ENCODE measurements around the gene UNKL.
"Not testable (repeated sequence)": the region's sequence is repeated elsewhere in the genome, so short reads cannot be mapped to it uniquely, and the experiment has no call there.

UNKL gene

DNA sequence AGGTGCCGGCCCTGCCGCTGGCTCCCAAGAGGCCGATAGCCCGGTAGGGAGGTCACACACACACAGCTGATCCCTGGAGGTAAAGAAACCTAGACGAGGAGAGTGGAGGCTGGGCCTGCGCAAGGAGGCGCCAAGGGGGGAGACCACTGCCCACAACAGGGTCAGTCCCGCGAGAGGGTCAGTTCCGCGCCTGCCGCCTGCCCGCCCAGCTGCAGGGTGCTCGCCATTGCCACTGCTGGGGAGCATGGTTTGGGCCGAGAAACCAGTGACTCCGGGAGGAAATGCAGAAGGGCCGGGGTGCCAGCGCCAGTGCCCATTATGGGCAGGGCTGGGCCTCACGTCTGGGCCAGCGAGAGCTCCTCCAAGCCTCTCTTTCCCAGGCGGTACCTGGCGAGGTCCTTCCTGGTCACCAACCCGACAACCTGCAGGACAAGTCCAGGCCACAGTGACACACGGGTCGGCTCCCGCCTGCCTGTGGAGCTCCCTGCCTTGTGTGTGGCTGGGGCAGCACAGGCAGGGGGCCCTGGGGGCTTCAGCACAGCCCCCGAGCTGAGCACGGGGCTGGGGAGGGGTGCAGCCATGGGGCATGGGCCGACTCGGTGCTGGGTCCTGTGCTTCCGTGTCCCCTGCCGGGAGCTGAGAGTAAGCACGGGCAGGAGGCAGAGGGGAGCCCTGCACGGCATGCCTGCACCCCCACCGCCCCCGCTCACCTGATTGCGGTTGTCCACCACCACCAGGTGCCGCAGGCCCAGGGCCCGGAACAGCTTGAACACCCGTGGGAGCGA lies 32.0 kb upstream of the UNKL start:
- in situ Hi-C loops (cut with MboI; ENCODE audit: low sequenced_read_pairs) = no loop called here

DNA sequence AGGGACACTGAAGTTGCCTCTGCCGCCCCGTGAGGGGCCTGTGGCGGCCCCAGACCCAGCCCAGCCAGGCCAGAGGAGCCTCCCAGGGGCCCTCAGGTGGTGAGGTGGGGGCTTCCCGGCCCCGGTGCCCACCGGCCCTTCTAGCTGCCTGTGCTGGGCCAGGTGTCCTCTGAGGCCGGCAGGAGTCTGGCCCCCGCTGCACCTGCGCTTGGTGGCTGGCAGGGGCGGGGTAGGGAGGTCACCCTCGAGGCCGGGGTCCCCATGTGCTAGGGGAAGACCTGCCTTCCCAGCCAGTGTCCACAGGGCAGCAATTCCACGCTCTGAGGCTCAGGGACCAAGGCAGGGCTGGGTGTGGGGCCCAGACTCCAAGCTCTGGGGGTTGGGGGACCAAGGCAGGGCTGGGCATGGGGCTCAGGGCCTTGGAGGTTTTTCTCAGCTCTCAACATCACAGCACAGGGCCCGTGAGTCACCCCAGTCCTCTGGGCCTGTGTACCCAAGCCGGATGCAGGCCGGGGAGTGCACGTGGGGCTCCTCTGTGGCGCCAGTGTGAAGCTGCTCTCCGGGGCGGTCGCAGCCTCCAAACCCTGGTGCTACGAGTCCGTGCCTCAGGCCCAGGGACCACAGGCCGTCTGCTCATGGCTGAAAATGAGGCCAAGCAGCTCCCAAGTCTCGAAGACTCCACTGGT lies 31.2 kb upstream of the UNKL start:
- in situ Hi-C loops (cut with MboI; ENCODE audit: low sequenced_read_pairs) = no loop called here

DNA sequence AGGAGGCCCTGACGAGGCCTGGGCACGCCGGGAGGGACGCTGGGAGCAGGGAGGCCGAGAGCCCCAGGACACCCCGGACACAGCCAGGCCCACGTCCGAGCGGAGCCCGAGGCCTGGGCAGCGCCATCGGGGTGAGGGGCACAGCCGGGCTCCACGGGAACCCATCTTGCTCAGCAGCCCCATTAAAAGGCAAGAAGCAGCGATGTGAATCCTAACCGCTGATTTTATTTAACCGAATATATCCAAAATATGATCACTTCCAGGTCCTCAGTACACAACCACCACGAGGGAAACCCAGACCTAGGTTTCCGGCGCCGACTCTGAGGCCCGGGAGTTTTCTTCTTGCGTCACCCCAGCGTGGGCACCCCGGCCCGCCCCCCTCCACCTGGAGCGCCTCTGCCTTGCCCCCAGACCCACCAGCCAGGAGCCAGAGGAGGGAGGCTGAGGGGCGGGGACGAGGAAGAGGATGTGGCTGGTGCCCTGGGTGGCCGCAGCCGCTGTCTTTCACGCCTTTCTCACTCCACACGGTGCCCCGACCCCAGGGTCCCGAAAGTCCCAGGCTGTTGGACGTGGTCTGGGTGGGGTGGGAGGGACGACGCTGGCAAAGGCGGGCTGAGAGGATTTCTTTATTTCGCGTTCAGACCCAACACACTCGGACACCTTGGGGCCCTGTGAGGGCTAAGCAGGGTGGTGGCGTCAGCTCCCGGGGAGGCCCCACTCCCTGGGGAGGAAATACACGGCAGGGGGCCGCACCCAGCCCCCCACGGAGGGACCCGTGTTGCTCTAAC lies 30.4 kb upstream of the UNKL start:
- in situ Hi-C loops (cut with MboI; ENCODE audit: low sequenced_read_pairs) = no loop called here

DNA sequence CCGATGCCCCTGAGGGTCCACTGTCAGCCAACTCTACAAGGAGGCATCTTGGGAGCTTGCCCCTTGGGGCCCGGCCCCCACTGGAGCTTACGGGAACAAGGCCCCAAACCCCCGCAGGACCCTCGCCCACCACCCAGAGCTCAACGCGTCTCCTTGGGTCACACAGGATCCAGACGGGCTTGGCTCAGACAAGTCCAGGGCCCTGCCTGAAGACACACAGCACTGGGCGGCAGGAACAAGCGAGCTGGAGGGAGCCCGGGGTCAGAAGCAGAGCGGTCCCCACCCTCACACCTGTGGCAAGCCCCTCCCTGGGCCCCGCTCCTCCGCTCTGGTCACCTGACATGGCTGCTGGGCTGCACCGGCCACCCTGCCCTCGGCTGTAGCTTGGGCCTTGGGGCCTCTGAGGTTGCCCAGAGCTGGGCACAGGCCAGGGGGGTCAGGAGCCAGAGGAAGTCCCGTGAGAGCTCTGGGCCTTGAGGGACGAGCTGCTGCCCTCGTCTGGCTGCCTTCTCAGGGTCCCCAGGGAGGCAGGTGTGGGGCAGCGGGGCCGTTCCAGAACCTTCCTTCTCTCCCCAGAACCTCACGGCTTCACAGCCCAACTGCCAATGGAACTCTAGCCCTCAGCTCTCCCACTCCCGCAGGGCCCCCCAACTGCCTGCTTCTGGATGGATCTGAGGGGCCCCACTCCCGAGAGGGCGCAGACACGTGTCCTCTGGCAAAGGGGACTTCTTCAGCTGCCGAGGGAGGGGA lies 29.7 kb upstream of the UNKL start, which contains the start of gene CCDC154:
Gene CCDC154 (minus strand): TSS at position 577 of the 750 bp plus-strand sequence. CDS start 234 bp downstream, at position 343.
- in situ Hi-C loops (cut with MboI; ENCODE audit: low sequenced_read_pairs) = no loop called here

DNA sequence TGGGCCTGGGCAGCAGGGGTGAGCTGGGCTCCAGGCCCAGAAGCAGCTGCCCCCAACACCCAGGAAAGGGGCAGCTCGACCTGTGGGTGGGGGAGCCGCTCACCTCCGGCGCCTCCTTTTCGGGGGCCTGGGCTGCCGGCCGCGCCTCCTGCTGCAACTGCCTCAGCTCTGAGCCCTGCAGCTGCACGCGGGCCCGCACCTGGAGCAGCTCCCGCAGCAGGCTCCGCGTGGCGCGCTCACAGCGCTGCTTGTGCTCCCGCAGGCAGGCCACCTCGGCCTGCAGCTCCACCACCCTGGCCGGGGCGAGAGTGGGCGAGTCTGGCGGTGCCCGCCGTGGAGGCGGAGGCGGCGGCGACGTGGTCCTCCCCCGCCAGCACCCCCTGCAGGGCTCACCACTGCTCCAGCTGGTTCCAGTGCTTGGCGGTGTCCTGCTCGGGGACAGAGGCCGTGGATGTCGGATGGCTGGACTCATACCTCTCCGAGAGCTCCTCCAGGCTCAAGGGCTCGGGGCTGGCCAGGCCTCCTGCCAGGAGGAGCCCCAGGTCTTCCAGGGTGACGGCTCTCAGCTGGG lies 29.0 kb upstream of the UNKL start:
- in situ Hi-C loops (cut with MboI; ENCODE audit: low sequenced_read_pairs) = no loop called here

DNA sequence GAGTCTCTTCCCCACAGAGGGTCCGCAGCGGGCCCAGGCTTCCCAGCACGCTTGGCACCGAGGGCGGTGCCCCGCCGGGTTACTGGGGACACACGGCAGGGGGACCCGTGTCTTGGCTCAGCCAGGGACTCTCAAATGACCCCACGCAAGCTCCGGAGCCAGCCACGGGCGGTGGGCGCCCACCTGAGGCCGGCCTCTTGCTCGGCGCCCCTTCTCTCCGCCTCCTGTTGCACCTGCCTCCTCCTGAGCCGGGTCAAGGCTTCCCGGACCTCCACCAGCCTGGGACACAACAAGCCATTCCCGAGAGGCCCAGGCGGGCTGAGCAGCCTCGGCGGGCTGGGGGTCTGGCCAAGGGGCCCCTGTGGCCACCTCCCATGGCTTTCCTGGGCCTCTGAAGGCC lies 28.2 kb upstream of the UNKL start:
- in situ Hi-C loops (cut with MboI; ENCODE audit: low sequenced_read_pairs) = no loop called here

DNA sequence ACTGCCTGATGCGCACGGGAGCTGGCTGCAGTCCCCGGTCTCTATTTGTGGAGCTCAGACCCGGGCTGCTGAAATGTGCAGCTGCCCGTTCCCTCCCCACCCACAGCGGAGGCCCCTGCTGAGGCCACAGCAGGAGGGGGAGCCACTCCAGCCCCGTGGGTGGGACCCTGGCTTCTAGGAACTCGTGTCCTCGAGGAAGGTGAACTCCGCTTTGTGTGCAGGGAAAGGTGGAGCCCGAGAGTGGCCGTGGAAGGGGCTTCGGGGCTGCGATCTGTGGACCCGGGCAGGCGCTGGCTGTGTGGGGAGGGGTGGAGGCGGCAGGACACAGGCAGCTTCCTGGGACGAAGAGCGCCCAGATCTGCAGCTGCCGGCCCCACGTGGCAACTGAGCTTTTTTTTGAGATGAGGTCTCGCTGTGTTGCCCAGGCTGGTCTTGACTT lies 26.9 kb upstream of the UNKL start:
- in situ Hi-C loops (cut with MboI; ENCODE audit: low sequenced_read_pairs) = no loop called here

DNA sequence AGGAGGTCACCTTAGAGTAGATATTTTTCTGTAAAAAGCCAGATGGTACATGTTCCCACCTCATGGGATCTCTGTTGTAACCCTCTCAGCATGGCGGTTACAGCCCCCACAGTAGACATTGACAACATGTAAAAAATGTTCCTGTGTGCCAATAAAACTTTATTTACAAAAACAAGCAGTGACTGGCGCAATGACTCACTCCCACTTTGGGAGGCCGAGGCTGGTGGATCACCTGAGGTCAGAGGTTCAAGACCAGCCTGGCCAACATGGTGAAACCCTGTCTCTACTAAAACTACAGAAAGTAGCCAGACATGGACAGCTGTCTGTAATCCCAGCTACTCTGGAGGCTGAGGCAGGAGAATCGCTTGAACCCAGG lies 25.2 kb upstream of the UNKL start:
- in situ Hi-C loops (cut with MboI; ENCODE audit: low sequenced_read_pairs) = not testable (repeated sequence)

DNA sequence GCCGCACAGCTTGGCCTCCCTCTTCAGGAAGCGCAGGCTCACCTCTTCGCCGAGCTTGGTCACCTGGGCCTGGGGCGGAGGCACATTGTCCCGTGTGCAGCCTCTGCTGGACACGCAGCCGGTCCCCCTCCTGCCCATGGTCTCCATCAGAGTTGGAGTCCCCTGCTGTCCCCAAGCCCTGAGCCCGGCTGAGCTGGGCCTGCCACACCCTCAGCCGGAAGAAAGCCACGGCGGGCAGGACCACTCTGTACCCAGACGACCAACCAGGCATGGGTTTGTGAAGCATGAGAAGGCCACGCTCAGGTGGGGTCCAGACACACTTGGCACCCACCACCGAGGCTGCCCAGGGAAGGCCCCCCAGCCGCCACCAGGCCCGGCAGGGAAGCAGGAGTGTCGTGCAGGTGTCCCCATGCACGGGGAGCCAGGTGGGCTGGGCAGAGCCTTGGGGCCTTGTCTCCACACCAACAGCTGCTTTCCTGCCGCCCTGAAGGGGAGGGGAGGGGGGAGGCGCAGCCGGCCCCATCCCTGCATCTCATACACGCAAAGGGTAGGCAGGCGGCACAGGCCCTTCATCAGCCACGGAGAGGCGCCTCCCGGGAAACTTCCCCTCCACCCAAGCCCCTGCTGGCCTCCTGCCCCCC lies 24.7 kb upstream of the UNKL start:
- in situ Hi-C loops (cut with MboI; ENCODE audit: low sequenced_read_pairs) = no loop called here

DNA sequence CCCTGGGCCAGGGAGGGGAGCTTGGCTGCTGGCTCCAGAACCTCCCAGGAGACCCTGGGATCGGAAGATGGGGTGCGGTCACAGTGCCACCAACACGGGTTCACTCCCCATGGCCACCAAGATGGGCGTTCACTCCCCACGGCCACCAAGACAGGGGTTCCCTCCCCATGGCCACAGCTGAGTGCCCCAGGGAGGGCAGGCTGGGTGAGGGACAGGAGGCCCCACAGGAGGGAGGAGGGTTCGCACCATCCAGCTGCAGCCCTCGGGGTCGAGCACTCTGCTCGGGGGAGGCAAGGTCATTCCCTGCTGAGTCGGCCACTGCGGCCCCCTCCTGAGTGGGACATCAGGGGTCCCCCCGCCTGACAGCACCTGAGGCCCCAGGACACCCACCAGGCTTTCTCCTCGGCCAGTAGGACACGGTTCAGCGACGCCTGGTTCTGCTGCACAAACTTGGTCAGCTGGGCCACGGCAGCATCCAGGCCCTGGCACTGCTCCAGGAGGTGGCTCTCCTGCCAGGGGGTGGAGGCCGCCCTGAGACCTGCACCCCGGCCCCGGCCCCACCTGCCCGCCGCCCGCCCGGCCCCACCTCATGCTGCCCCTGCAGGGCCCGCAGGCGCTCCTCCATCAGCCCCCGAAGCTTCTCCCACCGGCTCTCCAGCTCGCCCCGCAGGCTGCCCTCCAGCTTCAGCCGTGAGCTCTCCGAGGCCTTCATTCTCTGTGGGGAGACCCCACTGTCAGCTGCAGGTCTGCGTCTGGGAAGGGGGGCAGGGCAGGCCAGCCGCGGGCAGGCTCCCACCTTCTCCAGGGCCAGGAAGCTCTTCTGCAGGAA lies 23.9 kb upstream of the UNKL start:
- in situ Hi-C loops (cut with MboI; ENCODE audit: low sequenced_read_pairs) = no loop called here

DNA sequence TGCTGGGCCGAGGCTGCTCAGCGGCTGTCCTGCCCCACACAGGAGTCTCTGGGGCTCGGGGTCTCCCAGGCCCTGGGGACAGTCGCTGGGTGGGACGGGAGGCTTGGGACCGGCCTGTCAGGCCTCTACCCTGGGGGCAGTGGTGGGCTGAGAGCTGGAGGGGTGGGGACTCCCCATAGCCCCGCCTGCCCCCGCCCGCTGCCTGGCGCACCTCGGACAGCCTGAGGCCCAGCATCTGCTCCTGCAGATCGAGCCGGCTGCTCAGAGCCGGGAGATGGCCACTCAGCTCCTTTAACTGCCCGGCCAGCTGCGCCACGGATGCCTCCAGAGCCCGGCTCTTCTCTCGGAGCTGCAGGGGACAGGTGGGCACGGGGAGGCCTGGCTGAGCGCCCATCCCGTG lies 23.1 kb upstream of the UNKL start:
- in situ Hi-C loops (cut with MboI; ENCODE audit: low sequenced_read_pairs) = no loop called here

DNA sequence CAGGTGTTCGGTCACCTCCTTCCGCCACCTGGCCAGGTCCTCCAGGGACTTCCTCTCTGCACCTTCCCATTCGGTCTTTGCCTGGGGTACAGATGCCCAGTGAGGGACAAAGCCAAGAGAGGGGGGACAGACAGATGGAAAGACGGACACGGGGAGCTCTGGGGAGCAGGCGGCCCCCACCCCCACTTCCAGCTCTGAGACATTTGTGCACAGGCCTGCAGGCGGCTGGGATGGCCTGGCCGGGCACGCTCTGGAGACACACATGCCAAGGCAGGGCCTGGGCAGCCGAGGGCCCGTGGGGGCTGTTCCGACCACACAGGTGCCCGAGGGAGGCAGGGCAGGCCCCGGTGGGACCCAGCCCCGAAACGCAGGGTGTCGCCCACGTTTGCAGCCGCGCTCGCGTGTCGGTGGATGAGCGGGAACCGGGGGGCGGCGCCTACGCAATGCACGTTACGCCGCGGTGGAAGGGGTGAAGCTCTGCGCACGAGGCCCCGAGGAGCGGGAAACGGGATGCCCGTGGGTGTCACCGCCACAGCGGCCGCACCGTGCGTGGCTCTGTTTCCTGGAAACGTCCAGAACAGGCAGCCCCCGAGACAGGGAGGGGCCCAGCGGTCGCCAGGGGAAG lies 22.3 kb upstream of the UNKL start:
- in situ Hi-C loops (cut with MboI; ENCODE audit: low sequenced_read_pairs) = no loop called here

DNA sequence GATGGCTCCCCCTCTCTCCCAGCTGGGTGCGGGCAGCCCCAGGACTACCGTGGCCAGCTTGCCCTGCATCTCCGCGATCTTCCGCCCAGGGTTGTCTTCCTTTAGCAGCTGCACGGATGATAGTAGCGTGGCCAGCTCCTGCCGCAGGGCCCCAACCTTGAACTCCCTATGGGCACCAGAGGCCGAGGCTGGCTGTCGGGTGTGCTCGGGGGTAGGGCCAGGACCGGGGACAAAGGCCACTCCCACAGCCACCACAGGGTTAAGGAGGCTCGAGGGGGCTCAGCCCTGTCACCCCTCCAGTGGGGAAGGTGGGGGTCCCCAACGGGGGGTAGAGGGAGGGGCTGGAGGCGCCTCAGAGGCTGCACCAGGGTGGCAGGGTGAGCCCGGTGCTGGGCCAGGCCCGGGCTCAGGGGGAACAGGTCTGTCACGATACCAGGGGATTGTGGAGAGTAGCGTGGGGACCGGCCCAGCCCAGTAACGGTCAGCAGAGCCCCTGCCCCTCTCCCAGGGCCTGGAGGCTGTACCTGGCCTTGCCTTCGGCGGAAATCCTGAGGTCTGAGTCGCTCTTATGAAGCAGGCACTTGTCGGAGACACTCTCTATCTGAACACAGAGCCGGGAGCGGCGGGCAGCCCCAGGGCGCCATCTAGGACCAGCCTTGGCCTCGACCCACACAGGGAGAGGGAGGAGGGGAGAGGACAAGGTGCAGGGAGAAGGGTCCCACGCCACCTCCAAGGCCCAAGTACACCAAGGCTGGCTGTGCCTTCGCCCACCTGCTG lies 21.6 kb upstream of the UNKL start:
- in situ Hi-C loops (cut with MboI; ENCODE audit: low sequenced_read_pairs) = no loop called here

DNA sequence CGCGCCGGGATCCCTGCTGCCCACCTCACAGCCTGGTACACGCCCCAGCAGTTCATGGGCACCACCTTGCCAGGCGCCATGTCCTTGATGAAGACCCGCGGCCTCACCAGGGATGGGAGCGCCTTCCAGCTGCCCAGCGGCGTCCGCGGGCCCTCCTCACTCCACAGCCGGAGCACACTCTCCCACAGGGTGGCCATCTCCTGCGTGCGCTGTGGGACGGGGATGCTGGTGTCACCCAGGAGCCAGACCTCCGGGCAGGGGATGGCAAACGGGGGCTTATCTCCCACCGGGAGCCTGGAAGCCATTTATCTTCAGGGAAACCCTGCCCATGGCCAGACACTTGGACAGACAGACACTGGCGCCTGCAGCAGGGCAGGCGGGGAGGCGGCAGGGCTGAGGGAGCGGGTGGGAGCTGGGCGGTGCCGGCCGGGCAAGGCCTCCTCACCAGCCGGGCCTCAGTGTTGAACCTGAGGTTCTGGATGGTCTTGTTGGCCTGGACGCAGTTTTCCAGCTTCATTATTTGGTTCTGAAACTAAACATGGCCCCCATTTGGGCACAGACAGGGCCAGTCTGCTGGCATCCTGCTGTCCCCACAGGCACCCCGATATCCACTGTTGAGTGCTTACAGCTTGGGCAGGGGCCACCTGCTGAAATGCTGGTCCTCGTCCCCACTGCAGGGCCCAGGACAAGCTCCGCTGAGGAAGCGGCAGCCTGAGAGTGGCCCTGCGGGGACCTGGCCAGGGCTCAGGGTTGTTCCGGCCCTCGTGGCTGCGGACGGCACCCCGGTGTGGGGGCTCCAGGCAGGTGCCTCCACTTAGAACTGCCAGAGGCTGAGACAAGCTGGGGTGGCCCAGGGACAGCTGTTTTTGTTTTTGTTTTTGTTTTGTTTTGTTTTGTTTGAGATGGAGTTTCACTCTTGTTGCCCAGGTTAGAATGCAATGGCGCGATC lies 20.4 kb upstream of the UNKL start:
- in situ Hi-C loops (cut with MboI; ENCODE audit: low sequenced_read_pairs) = no loop called here

DNA sequence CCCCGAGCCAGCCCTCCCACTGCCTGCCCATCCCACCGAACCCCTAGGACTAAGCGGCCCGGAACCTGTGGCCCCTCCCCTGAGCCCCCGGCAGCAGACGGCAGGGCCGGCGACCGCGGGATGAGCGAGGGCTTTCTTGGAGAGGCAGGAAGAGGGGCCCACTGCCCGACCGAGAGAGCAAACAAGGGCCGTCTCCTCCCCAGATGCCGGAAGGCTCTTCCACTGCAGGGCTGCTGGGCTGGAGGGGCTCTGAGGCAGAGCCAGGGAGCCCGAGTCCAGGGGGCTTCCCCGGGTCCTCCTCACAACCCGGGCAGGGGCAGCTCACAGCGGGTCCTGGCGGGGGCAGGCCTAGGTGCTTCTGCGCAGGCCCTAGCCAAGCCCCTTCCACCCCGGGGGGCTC lies 19.3 kb upstream of the UNKL start:
- in situ Hi-C loops (cut with MboI; ENCODE audit: low sequenced_read_pairs) = no loop called here

DNA sequence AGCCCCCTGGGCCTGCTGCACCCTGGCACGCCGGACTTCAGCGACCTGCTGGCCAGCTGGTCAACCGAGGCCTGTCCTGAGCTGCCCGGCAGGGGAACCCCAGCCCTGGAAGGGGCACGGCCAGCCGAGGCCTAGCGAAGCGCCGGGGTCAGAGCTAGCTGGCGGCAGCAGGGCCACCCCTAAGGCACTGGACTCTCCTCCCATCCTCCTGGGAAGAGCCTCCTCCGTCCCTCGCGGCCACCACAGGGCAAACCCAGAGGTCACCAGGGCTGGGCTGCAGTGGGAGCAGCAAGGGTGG lies 18.7 kb upstream of the UNKL start:
- in situ Hi-C loops (cut with MboI; ENCODE audit: low sequenced_read_pairs) = no loop called here
